Right kidney (tissue), 9 donors: ENCODE data around the gene GABPA.
"Not testable (repeated sequence)": the region's sequence is repeated elsewhere in the genome, so short reads cannot be mapped to it uniquely, and the experiment has no call there.

Source experiments
- DNase-seq: peaks from one replicate; pipeline ENCODE4 v3.0.0-alpha.2; 2016
- long read RNA-seq, 8 donors: transcript quantifications; one replicate each; lab custom pipeline, GENCODE V29; 2026

Gene GABPA
- long read RNA-seq, donor 1, full-length matches to known transcripts = 6 of 29 reads
- long read RNA-seq, donor 1, partial matches to known transcripts = 23 of 29 reads
- long read RNA-seq, donor 1, other reads (novel, unspliced or antisense) = 0 of 29 reads
- long read RNA-seq, donor 2, full-length matches to known transcripts = 2 of 2 reads
- long read RNA-seq, donor 2, partial matches to known transcripts = 0 of 2 reads
- long read RNA-seq, donor 2, other reads (novel, unspliced or antisense) = 0 of 2 reads
- long read RNA-seq, donor 3, full-length matches to known transcripts = 10 of 10 reads
- long read RNA-seq, donor 3, partial matches to known transcripts = 0 of 10 reads
- long read RNA-seq, donor 3, other reads (novel, unspliced or antisense) = 0 of 10 reads
- long read RNA-seq, donor 4, full-length matches to known transcripts = 8 of 8 reads
- long read RNA-seq, donor 4, partial matches to known transcripts = 0 of 8 reads
- long read RNA-seq, donor 4, other reads (novel, unspliced or antisense) = 0 of 8 reads
- long read RNA-seq, donor 5, full-length matches to known transcripts = 6 of 6 reads
- long read RNA-seq, donor 5, partial matches to known transcripts = 0 of 6 reads
- long read RNA-seq, donor 5, other reads (novel, unspliced or antisense) = 0 of 6 reads
- long read RNA-seq, donor 6, full-length matches to known transcripts = 9 of 9 reads
- long read RNA-seq, donor 6, partial matches to known transcripts = 0 of 9 reads
- long read RNA-seq, donor 6, other reads (novel, unspliced or antisense) = 0 of 9 reads
- long read RNA-seq, donor 7, full-length matches to known transcripts = 18 of 18 reads
- long read RNA-seq, donor 7, partial matches to known transcripts = 0 of 18 reads
- long read RNA-seq, donor 7, other reads (novel, unspliced or antisense) = 0 of 18 reads
- long read RNA-seq, donor 8, full-length matches to known transcripts = 10 of 10 reads
- long read RNA-seq, donor 8, partial matches to known transcripts = 0 of 10 reads
- long read RNA-seq, donor 8, other reads (novel, unspliced or antisense) = 0 of 10 reads

DNA sequence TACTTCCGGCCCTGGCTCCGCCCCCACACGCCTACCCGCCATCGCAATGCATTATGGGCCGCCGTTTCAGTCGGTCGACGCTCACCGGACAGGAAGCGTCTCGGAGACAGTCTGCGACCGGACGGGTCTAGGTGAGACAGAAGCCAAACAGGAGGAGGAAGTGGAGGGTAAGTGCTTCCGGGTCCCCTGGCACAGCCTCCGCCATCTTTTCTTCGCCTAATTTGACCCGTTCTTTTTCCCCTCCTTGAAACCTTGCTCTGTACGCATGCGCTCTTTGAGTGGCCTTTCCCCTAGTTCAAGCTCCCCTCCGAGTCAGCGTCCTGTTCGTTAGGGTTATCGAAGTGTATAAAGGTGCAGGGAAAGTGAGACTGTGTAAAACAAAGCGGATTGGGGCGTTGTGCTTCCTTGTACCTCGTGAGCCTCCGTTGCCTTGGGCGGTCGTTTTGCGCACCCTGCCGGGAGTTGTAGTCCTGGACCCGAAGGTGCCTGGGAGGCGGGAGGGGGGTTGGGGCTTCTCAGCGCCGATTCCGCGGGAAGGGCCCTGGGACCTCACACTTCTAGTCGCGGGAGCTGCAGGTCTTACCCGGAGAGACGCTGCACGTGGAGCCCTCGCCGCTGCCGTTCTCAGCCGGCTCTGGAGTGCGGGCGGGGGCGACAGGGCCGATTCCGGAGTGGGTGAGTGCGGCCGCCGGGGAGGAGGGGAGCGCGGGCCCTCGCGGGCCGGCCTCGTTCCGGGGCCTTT lies at the start of gene GABPA, which contains the start of gene ATP5PF:
TSS of gene GABPA (plus strand) at position 69 of the 742 bp plus-strand sequence. CDS start 6,627 bp downstream, outside the sequence.
TSS of gene ATP5PF (minus strand) at position 1 of the 742 bp plus-strand sequence. CDS start 5,110 bp downstream, outside the sequence.
- peak; percentile 98 for DNase-seq

DNA sequence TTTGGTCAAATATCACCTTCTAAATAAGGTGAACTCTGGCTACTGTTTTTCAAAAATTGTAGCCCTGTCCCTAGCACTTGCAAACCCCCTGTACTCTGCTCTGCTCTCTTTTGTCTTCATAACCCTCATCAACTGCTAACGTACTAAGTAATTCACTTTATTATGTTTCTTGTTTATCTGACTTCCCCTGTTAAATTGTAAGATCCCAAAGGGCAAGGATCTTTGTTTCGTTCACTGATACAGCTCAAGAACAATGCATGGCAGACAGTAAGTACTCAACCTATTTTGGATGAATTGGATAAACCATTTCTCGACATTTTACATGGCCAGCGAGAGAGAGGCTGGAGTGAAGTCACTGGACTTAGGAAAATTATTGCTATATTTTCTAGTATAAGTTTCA lies 47.0 kb upstream of the GABPA start:
- DNase-seq = no peak

DNA sequence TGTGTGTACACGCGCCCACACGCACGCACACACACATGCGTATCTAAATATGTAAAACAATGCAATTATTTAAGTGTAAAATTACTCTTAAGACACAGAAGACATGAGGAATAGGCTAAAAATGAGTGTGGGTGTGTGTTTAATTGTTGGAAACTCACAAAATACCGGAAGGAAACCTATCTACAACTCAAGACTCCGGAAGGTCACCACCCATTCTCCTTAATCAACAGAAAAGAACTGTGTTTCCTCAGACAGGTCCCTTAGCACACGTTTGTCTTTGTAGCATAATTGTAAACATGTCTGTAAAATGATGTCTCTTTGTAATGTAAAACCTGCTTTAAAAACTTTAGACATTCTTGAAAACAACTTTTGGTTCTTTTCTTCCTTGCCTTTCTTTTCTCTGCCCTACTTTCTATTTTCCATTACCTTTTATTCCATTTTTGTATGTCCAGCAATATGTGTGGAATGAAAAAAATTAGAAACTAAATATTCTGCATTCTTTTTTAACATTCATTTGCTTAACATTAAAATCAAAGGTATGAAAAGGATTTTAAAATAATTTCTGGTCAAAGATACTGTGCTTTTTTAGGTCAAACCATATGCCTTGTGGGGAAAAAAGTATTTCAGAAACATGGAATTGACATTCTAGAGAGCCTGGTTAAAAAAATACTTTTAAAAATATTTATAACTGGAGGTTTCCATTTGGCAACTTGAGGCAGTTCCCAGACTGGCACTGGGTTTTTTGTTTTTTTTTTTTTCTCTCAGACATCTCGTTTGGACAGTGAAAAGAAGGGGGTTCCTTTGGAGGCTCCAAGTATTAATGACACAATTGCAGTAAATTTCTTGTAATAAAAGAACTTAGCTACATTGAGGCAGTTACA lies 46.3 kb upstream of the GABPA start:
- no peak for DNase-seq

DNA sequence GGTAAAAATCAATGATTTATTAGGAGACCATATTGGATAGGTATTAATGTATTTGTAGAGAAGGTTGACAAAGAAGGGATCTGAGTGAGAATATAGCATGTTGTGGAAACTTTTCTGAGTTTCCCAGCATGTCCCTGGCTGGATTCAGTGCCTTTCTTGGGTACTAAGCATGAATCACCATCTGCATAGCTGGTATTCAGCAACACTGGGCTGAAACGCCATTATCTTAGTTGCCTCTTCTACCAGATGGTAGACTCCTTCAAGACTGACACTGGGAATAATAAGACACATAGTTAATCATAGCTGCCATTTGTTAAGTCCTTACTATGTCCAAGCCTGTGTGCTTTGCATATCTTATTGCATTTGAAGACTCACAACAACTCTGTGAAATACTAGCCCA lies 45.5 kb upstream of the GABPA start:
- no peak for DNase-seq

DNA sequence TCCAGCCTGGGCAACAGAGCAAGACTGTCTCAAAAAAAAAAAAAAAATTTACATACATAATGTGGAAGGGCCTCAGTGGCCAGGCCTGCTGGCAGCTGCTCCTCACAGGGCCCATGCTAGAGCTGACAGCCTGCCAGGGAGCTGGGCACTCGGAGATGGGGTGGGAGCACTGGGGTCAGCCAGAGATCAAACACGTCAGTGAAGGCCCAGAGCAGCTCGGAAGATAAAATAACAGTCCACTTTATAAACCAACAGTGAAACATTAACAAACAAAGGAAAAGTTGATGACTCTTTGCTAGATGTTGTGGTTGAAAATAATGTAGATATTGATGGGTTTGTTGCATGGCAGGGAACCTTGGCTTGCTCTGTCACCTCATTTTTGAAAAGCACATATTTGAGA lies 42.8 kb upstream of the GABPA start:
- no peak for DNase-seq

DNA sequence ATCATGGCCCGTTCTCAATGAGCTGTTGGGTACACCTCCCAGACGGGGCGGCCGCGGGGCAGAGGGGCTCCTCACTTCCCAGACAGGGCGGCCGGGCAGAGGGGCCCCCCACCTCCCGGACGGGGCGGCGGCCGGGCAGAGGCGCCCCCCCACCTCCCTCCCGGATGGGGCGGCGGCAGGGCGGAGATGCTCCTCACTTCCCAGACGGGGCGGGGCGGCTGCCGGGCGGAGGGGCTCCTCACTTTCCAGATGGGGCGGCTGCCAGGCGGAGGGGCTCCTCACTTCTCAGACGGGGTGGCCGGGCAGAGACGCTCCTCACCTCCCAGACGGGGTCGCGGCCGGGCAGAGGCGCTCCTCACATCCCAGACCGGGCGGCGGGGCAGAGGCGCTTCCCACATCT lies 39.3 kb upstream of the GABPA start:
- not testable (repeated sequence) for DNase-seq

DNA sequence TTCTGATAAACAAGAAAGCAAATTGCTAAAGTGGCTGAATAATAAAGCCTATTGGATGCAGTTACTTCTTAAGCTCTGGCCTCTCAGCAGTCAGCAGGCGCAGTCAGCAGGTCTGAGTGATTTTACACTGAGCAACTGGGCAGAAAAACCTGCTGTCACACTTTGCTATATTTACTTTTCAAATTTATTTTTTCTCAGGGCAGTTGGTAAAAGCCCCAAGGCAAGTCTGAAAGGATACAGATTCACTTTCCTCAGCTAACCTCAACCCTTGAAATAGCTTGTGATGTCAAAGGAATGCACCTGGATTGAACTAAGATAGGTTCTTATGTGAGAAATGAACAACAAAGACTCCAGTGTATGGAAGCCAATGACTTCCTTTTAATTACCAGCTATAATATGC lies 34.0 kb upstream of the GABPA start:
- no peak for DNase-seq

DNA sequence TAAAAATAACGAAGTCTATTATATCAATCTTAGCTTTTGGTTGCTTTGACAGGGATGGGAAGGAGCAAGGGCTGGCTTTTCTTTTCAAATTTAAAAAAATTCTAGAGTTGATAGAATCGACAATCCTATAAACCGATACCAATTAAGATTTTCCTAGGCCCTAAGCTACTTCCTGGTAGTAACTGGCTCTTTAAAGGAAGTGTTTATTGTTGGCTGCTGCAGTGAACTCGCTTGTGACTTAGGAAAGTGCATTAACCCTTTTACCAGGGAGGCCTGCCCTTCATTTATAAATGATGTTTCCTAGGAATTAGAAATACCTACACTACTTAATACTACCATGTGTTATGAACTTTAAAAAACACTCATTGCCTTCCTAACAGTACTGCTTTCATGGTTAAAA lies 33.2 kb upstream of the GABPA start:
- DNase-seq = no peak

DNA sequence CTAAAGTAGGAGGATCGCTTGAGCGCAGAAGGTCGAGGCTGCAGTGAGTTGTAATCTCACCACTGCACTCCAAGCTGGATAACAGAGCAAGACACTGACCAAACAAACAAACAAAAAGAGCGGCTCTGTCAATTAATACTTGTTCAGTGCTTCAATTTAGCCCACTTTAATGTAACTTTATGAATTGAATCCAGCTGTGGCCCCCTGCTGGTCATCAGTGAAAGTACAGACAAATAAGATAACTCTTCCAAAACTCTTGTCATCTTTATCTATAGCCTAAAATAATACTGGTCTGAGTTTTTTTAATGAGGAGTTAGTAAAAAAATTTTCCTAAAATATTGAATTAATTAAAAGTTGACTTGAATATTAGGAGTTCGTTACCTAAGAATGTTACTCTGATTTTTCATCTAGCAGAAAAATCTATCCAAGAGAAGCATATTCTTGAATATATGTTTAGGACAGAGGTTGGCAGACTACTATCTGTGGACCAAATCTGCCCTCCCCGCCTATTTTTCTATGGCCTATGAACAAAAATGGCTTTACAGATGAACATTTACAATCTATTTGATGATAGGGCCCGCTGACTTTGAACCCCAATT lies 26.2 kb upstream of the GABPA start:
- peak; percentile 12 for DNase-seq

DNA sequence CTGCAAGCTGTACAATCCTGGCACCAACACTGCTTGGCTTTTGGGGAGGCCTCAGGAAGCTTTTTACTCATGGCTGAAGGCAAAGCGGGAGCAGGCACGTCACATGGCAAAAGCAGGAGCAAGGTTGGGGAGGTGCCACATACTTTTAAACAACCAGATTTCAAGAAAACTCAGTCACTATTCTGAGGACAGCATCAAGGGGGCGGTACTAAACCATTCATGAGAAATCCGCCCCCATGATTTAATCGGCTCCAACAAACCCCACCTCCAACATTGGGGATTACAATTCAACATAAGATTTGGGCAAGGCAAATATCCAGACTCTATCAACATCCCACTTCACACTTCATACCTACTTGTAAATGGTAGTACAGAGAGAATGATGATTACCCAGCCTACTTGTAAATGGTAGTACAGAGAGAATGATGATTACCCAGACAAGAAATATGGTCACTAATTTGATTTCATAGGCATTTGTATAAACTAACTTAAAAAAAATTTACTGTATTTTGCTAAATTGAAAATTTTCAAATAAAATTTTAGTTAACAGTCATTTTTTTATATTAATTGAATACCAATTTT lies 25.0 kb upstream of the GABPA start:
- no peak for DNase-seq

DNA sequence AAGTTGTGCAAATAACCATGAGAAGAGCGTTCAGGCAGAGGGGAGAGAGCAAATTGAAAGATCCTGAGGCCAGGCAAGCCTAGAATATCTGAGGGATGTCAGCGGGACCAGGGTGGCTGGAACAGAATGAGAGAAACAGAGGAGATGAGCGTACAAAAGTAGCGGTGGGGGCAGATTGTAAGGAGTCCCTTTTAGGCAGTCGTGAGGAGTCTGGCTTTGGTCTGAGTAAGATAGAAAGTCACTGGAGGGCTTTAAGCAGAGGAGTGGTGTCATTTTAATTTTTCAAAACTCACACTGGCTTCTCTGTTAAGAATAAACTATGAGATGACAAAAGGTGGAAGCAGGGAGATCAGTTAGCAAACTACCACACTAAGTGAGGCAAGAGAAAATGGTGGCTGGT lies 24.2 kb upstream of the GABPA start:
- no peak for DNase-seq

DNA sequence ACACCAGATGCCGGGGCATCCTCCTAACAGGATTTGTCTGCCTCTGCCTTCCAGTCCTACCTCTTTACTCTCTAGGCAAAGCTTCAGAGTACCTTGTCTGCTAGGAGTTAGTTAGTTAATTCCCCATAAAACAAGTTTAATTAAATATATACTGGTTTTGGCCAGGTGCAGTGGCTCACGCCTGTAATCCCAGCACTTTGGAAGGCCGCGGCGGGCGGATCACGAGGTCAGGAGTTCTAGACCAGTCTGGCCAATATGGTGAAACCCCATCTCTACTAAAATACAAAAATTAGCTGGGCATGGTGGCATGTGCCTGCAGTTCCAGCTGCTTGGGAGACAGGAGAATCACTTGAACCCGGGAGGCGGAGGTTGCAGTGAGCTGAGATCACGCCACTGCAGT lies 20.7 kb upstream of the GABPA start:
- not testable (repeated sequence) for DNase-seq

DNA sequence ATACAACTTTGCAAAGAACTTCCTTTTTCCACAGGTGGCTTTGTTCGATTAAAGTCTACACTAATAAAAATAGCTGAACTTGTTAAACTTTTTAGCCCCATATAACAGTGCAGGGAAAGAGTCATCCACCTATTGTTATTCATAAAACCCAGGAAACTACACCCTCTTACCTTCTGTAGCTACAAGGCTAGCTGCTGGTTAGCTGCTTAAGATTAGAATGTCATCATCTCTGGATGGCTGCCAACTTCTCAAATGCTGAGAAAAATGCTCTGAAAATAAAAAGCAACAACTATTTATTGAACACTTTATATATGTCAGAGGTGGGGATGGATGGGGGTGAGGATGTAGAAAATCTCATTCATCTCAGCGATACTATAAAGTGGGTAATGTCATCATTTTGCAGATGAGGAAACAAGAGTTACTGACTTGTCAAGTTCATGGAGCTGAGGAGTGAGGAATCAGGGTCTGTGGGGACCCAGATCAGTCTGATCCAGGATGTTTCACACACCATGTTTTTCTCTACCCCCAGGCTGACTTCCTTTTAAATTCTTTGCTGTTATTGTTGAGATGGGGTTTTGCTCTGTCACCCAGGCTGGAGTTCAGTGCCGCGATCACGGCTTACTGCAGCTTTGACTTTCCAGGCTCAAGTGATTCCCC lies 17.2 kb upstream of the GABPA start:
- no peak for DNase-seq

DNA sequence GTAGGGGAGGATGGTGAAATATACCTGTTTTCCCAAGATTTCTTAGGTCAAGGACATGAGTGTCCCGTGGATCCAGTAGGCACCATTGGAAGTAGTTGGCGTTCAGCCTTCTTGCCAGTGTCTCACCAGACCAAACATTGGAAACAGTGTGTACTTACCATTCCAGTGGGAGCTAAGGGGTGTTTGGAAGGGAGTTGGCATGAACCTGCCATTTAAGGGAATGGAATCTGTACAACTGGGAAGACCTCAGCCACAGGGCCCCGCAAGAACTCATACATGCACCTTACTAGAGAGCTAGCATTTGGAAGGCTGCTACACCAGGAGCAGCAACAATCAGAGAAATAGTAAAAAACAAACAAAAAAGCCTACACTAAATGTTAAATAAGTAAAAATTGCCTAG lies 12.8 kb upstream of the GABPA start:
- DNase-seq = no peak

DNA sequence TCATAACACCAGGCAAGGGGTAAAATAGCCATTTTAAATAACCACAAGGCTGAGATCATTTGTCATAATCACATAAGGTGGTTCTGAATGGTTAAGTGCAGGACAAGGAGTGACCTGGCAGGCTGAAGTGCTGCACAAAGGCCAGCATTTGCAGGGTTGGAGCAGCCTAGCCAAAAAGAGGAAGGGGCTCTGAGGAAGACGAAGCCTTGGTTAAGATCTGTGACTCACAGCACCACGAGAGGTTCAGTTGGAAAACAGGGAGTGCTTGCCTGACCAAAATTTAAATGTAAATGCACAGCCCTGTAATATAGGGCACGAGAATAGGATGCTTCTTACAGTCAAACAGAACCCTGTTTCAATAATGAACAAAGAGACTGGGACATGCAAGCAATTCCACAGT lies 12.1 kb upstream of the GABPA start:
- DNase-seq = no peak

DNA sequence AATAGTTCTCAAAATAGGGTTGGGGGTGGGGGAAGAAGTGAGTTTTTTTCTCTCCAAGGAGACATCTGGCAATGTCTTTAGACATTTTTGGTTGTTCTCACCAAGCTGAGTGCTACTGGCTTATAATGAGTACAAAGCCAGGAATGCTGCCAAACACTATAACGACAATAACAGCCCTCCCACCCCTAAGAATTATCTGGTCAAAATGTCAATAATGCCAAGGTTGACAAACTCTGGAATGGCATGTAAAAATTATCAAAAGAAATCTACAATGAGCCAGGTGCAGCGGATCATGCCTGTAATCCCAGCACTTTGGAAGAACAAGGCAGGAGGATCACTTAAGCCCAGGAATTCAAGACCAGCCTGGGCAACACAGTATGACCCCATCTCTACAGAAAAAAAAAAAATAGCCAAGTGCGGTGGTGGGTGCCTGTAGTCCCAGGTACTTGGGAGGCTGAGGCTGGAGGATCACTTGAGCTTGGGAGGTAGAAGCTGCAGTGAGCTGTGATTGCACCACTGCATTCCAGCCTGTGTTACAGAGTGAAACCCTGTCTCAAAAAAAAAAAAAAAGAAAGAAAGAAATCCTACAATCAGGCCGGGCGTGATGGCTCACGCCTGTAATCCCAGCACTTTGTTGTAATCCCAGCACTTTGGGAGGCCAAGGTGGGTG lies 2.5 kb upstream of the GABPA start:
- no peak for DNase-seq

DNA sequence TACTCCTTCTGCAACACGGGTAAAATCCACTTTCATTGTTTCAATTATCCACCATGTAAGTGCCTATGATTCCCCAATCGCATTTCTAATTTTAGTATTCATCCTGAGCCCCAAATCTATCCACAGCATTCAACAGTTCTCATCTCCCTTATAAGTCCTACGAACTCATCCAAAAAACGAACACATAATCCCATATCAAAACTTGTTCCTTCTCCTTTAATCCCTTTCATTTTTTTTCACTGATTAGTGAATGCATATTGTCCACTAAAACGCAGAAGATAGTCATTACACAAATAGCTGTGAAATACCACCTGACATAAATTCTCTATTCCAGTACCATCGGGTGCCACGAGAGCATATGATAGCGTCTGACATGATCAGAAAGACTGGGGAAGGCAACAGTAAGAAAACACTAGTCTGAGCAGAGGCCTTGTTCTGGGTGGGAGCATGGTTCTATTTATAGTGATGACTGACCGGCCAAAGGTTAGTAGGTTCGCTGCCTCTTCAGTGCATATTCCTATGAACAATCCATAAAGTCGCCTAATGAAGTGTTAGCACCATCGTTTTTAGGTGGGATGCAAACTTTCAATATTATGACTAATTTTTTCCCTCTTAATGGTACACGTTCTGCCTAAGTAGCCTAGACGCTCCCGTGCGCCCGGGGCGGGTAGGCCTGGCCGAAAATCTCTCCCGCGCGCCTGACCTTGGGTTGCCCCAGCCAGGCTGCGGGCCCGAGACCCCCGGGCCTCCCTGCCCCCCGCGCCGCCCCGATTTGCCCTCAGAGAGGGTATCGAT lies 716 bp upstream of the GABPA start:
- DNase-seq = no peak

DNA sequence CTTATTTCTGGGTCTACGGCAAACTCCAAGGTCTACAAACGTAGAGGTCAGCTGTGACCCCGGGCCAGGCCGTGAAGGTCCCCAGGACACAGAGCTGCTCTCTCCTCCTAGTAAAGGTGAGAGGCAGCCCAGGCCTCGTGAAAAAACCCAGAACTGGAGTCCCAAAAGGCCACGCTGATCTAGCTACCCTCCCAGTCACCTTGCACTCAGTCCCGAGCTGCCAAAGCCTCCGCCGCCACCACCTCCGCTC lies 193 bp upstream of the GABPA start:
- no peak for DNase-seq
